ENCODE data around the gene EPHA6.

EPHA6 gene

GRCh38 chr3:97719156-97719821 lies 904.9 kb downstream of the EPHA6 start:
- Histone ChIP-seq H3K27ac (ENCODE audit: low read depth, low read length) (no peak overlapping the region), H3K9me3 (ENCODE audit: control insufficient read depth, insufficient read depth, low read length) (no peaks in the 10 kb centered on the region), H3K27me3 (ENCODE audit: control insufficient read depth, insufficient read depth, low read length) (no peaks in the 10 kb centered on the region), H3K4me3 (ENCODE audit: low read depth, low read length) (no peak overlapping the region), H3K4me1 (ENCODE audit: control insufficient read depth, insufficient read depth, low read length) (peaks cover 16% of the 10 kb centered on the region), H3K36me3 (ENCODE audit: control insufficient read depth, insufficient read depth, low read length) (no peaks in the 10 kb centered on the region), H3K9ac (ENCODE audit: low read depth, low read length) (no peak overlapping the region)

GRCh38 chr3:97720417-97720816 lies 906.0 kb downstream of the EPHA6 start:
- Histone ChIP-seq H3K36me3 (ENCODE audit: control insufficient read depth, insufficient read depth, low read length) (no peaks in the 10 kb centered on the region), H3K27me3 (ENCODE audit: control insufficient read depth, insufficient read depth, low read length) (no peaks in the 10 kb centered on the region), H3K4me1 (ENCODE audit: control insufficient read depth, insufficient read depth, low read length) (peaks cover 16% of the 10 kb centered on the region), H3K9ac (ENCODE audit: low read depth, low read length) (no peak overlapping the region), H3K4me3 (ENCODE audit: low read depth, low read length) (no peak overlapping the region), H3K9me3 (ENCODE audit: control insufficient read depth, insufficient read depth, low read length) (no peaks in the 10 kb centered on the region), H3K27ac (ENCODE audit: low read depth, low read length) (no peak overlapping the region)

- no peak overlapping the region for H3K27ac ChIP-seq (ENCODE audit: low read depth, low read length)
- peaks cover 16% of the 10 kb centered on the region for H3K4me1 ChIP-seq (ENCODE audit: control insufficient read depth, insufficient read depth, low read length)
- no peaks in the 10 kb centered on the region for H3K36me3 ChIP-seq (ENCODE audit: control insufficient read depth, insufficient read depth, low read length)
- no peak overlapping the region for H3K4me3 ChIP-seq (ENCODE audit: low read depth, low read length)
- H3K9ac ChIP-seq (ENCODE audit: low read depth, low read length) = no peak overlapping the region
- H3K27me3 ChIP-seq (ENCODE audit: control insufficient read depth, insufficient read depth, low read length) = no peaks in the 10 kb centered on the region
- no peaks in the 10 kb centered on the region for H3K9me3 ChIP-seq (ENCODE audit: control insufficient read depth, insufficient read depth, low read length)
Observed at GRCh38 chr3:97721446-97721845, 907.1 kb downstream of the EPHA6 start.

DNA sequence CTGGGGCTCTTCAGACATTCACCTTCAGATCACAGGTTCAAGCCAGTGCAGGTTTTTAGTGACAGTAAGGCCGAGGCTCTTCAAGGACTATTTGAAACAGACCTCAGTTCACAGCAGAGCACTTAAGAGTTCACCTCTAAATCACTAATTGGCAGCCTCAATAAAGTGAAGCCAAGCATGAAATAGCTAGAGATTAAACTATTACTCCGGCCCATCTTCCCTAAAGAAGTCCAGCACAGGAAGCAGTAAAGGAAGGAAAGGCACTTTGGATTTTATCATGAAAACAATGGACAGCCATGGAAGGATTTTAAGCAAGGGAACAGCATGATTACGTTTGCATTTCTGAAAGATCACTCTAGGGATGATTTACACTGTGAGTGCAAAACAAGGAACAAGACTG lies 922.5 kb downstream of the EPHA6 start:
- Histone ChIP-seq H3K9me3 (ENCODE audit: control insufficient read depth, insufficient read depth, low read length) (no peaks in the 10 kb centered on the region), H3K36me3 (ENCODE audit: control insufficient read depth, insufficient read depth, low read length) (no peaks in the 10 kb centered on the region), H3K27ac (ENCODE audit: low read depth, low read length) (no peak overlapping the region), H3K27me3 (ENCODE audit: control insufficient read depth, insufficient read depth, low read length) (no peaks in the 10 kb centered on the region), H3K9ac (ENCODE audit: low read depth, low read length) (no peak overlapping the region), H3K4me3 (ENCODE audit: low read depth, low read length) (no peak overlapping the region), H3K4me1 (ENCODE audit: control insufficient read depth, insufficient read depth, low read length) (peaks cover 5% of the 10 kb centered on the region; the same call in 1 of the 2 replicates)

- H3K27me3 ChIP-seq (ENCODE audit: control insufficient read depth, insufficient read depth, low read length) = no peaks in the 10 kb centered on the region
- H3K9ac ChIP-seq (ENCODE audit: low read depth, low read length) = no peak overlapping the region
- H3K4me3 ChIP-seq (ENCODE audit: low read depth, low read length) = no peak overlapping the region
- no peaks in the 10 kb centered on the region for H3K36me3 ChIP-seq (ENCODE audit: control insufficient read depth, insufficient read depth, low read length)
- H3K9me3 ChIP-seq (ENCODE audit: control insufficient read depth, insufficient read depth, low read length) = no peaks in the 10 kb centered on the region
- peaks cover 5% of the 10 kb centered on the region; the same call in 1 of the 2 replicates for H3K4me1 ChIP-seq (ENCODE audit: control insufficient read depth, insufficient read depth, low read length)
- H3K27ac ChIP-seq (ENCODE audit: low read depth, low read length) = no peak overlapping the region
Observed at GRCh38 chr3:97738761-97739160, 924.4 kb downstream of the EPHA6 start.

- Histone ChIP-seq H3K27ac (ENCODE audit: low read depth, low read length) (no peak overlapping the region), H3K27me3 (ENCODE audit: control insufficient read depth, insufficient read depth, low read length) (no peaks in the 10 kb centered on the region), H3K4me3 (ENCODE audit: low read depth, low read length) (no peak overlapping the region), H3K36me3 (ENCODE audit: control insufficient read depth, insufficient read depth, low read length) (no peaks in the 10 kb centered on the region), H3K4me1 (ENCODE audit: control insufficient read depth, insufficient read depth, low read length) (peaks cover 15% of the 10 kb centered on the region; the same call in 1 of the 2 replicates), H3K9me3 (ENCODE audit: control insufficient read depth, insufficient read depth, low read length) (no peaks in the 10 kb centered on the region), H3K9ac (ENCODE audit: low read depth, low read length) (no peak overlapping the region)
Observed at GRCh38 chr3:97742036-97742435, 927.6 kb downstream of the EPHA6 start.

GRCh38 chr3:97744289-97744688 lies 929.9 kb downstream of the EPHA6 start:
- H3K27ac ChIP-seq (ENCODE audit: low read depth, low read length) = no peak overlapping the region
- H3K4me3 ChIP-seq (ENCODE audit: low read depth, low read length) = no peak overlapping the region
- H3K27me3 ChIP-seq (ENCODE audit: control insufficient read depth, insufficient read depth, low read length) = no peaks in the 10 kb centered on the region
- no peak overlapping the region for H3K9ac ChIP-seq (ENCODE audit: low read depth, low read length)
- no peaks in the 10 kb centered on the region for H3K9me3 ChIP-seq (ENCODE audit: control insufficient read depth, insufficient read depth, low read length)
- peaks cover 20% of the 10 kb centered on the region for H3K4me1 ChIP-seq (ENCODE audit: control insufficient read depth, insufficient read depth, low read length)
- H3K36me3 ChIP-seq (ENCODE audit: control insufficient read depth, insufficient read depth, low read length) = no peaks in the 10 kb centered on the region

GRCh38 chr3:97763586-97764406 lies 949.4 kb downstream of the EPHA6 start:
- Histone ChIP-seq H3K9me3 (ENCODE audit: control insufficient read depth, insufficient read depth, low read length) (no peaks in the 10 kb centered on the region), H3K4me1 (ENCODE audit: control insufficient read depth, insufficient read depth, low read length) (peaks cover 25% of the 10 kb centered on the region), H3K27ac (ENCODE audit: low read depth, low read length) (peak overlapping the region; percentile 79), H3K4me3 (ENCODE audit: low read depth, low read length) (peak overlapping the region; percentile 100), H3K9ac (ENCODE audit: low read depth, low read length) (peak overlapping the region; percentile 50), H3K27me3 (ENCODE audit: control insufficient read depth, insufficient read depth, low read length) (no peaks in the 10 kb centered on the region), H3K36me3 (ENCODE audit: control insufficient read depth, insufficient read depth, low read length) (peaks cover 9% of the 10 kb centered on the region; the same call in 1 of the 2 replicates)

DNA sequence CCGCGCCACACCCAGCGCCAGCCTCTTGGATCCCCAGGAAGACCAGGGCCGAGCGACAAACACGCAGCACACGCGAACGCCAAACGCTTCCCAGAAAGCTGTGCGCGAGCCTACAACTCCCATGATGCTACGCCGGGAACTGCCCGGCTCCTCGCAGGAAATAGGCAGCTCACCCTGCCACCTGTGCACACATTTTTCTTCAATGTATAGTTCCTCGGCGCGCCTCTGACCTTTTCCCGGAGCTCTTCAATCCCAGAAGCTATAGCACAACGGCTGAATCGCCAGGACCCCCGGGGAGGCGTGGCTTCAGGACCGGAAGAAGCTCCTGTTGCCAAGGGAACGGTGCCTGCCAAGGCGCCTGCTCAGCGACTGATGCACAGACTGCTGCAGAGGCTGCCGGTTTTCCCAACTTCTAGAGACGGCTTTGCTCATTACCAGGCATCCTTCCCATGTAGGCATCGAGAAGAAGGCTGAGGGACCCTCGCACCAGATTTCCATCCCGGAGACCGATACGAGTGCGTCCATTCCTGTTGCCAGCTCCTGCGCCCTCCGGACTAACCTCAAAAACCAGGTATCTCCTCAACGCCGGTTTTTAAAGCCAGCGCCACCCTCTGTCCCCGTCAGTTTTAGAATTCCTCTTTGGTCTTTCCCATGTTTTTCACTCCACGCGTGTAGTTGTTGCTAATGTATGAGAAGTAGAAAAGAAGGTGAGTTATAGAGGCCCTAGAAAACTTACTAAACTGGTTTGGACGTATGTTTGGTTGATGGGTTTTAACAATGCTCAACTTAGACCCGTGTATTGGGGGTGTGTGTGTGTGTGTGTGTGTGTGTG lies 950.2 kb downstream of the EPHA6 start, which contains the start of gene ARL6:
Gene ARL6, plus strand, starts transcription at position 352 of the 832 bp plus-strand sequence. CDS start 3,350 bp downstream, outside the sequence.
- Histone ChIP-seq H3K27me3 (ENCODE audit: control insufficient read depth, insufficient read depth, low read length) (no peaks in the 10 kb centered on the region), H3K27ac (ENCODE audit: low read depth, low read length) (peak within 1 kb of the TSS; percentile 79), H3K36me3 (ENCODE audit: control insufficient read depth, insufficient read depth, low read length) (peaks cover 15% of the 10 kb centered on the region), H3K9me3 (ENCODE audit: control insufficient read depth, insufficient read depth, low read length) (no peaks in the 10 kb centered on the region), H3K4me1 (ENCODE audit: control insufficient read depth, insufficient read depth, low read length) (peaks cover 25% of the 10 kb centered on the region), H3K9ac (ENCODE audit: low read depth, low read length) (peak within 1 kb of the TSS; percentile 50), H3K4me3 (ENCODE audit: low read depth, low read length) (peak within 1 kb of the TSS; percentile 100)

- Histone ChIP-seq H3K36me3 (ENCODE audit: control insufficient read depth, insufficient read depth, low read length) (peaks cover 20% of the 10 kb centered on the region), H3K27ac (ENCODE audit: low read depth, low read length) (no peak overlapping the region), H3K27me3 (ENCODE audit: control insufficient read depth, insufficient read depth, low read length) (no peaks in the 10 kb centered on the region), H3K4me3 (ENCODE audit: low read depth, low read length) (peak overlapping the region; percentile 100), H3K9me3 (ENCODE audit: control insufficient read depth, insufficient read depth, low read length) (no peaks in the 10 kb centered on the region), H3K9ac (ENCODE audit: low read depth, low read length) (no peak overlapping the region), H3K4me1 (ENCODE audit: control insufficient read depth, insufficient read depth, low read length) (peaks cover 25% of the 10 kb centered on the region)
Observed at GRCh38 chr3:97765336-97765735, 950.9 kb downstream of the EPHA6 start.
